GM18951 (cell line): Measurements from ENCODE around the gene FKBP1B.

Experiments
- POLR2A ChIP-seq: IDR thresholded peaks from 4 replicates; pipeline ENCODE4 v1.6.1; 2011; ENCODE audit warnings: mild to moderate bottlenecking; ENCODE audit not compliant: insufficient read length, insufficient read depth; ENCODE audit errors: extremely low read depth
- in situ Hi-C: fragments of 300-500 bp; cut with MboI; formaldehyde crosslinking; loops from one replicate; pipeline ENCODE4 v1.12.0; 2022; ENCODE audit warnings: low sequenced_read_pairs, mixed read lengths, inconsistent platforms; ENCODE audit not compliant: unreplicated experiment

FKBP1B gene

DNA sequence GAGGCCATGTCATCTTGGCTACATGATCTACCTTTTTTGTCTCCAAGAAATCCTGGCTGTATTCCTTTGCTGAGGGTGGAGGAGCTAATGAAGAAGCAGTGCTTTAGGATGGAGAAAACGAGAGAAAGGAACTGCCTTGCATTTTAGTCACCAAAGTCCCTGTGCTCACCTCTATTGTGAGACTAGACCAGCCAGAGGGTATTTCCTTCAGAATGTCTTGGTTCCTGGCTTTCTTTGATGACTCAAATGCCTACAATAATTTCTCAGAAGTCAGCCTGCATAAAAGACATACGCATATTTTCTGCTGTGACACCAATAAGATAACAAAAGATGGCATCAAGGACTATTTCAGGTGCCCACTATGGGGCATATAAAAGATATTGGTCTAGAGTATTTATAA, 15.8 kb downstream of the FKBP1B start:
- in situ Hi-C loops, result no loop called here
- no peak for TF ChIP-seq POLR2A

DNA sequence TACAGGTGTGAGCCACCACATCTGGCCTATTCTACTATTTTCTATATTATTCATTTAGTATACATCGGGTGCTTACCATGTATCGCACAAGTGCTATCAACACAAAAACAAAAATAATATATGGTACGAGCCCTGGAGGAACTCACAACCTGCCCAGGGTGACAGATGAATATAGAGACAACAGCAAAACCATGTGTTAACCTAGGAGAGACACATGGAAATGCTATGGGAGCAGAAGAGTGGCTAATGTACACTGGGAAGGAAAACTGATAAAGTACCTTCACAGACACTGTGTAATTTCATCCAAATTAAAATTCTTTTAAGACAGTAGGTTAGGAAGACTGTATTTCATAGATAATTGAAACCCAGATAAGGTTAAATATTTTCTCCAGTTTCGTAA, 22.7 kb downstream of the FKBP1B start:
- in situ Hi-C loops, result no loop called here
- TF ChIP-seq POLR2A, result no peak

DNA sequence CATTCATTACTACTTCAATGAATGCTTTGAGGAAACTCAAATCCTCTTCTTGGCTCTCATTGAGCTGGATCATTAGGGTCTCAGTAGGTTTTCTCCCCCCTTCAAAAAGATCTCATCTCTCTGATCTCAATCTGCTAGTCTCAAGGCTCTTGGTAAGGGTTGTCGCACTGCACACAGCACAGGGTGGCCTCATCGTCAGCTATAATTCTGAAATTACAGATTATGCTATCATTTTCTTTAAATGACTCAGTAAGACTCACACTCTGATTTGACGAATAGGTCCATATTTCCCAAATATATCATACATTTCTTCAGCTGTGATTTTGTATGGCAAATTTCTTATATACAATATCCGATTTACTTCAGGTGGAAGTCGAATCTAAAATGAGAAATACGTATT, 24.3 kb downstream of the FKBP1B start:
- in situ Hi-C loops, result no loop called here
- no peak for TF ChIP-seq POLR2A

DNA sequence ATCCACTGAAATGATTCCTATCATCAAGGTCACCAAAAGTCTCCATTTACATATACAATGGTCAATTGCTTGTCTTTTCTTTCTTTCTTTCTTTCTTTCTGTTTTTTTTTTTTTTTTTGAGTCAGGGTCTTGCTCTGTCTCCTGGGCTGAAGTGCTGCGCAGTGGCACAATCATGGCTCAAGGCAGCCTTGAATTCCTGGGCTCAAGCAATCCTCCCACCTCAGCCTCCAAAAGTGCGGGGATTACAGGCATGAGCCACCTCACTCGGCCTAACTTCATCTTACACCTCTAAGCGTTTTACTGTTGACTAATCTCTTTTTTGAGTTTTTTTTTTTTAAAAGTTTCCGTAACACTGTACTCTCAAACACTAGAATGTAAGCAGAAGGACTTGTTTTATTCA, 25.7 kb downstream of the FKBP1B start:
- TF ChIP-seq POLR2A, result no peak

DNA sequence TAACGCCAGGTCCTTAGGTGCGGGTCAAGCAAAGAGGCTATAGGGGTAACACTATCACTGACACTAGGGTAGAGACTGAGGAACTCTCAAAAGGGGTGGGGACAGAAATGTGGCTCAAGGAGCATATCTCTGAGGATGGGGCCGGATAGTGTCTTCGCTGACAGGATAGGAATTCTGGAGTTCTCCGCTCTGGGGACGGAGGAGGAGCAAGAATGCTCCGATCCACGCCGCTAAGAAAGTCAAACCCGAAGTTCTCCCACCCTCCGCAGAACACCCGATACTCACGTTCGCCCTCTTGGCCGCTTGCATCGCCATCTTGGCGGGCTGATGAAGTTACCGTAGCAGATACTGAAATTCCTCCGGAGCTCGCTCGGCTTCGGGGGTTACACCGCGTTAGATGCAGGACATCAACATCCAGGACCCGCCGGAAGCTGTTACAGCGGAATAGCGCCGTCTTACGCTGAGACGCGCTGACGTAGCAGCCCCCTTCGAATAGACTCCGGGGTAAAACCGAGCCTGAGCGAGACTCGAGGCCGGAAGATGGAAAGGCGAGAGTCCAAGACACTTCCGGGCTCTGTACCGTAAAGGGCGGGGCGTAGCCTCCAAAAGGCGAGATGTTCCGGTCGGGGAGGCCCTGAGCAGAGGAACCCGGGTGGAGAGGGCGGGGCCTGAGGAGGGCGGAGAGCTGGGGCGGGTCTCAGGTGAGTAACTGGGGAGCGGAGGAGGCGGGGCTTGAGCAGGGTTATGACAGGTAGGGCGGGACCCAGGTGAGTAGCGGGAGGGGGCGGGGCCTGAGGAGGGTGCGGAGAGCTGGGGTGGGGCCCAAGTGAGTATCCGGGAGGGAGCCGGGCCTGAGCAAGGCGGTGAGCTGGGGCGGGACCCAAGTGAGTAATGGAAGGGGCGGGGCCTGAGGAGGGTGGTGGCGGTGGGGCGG, 26.6 kb downstream of the FKBP1B start, which contains the start of gene SF3B6:
Gene SF3B6, minus strand, starts transcription at position 412 of the 934 bp plus-strand sequence. Its CDS starts 97 bp downstream, at position 315.
- peak; percentile 91 for TF ChIP-seq POLR2A
- in situ Hi-C loops, result no loop called here

More for the DNA sequence above, 25.7 kb downstream of the FKBP1B start:
- in situ Hi-C loops, result no loop called here

DNA sequence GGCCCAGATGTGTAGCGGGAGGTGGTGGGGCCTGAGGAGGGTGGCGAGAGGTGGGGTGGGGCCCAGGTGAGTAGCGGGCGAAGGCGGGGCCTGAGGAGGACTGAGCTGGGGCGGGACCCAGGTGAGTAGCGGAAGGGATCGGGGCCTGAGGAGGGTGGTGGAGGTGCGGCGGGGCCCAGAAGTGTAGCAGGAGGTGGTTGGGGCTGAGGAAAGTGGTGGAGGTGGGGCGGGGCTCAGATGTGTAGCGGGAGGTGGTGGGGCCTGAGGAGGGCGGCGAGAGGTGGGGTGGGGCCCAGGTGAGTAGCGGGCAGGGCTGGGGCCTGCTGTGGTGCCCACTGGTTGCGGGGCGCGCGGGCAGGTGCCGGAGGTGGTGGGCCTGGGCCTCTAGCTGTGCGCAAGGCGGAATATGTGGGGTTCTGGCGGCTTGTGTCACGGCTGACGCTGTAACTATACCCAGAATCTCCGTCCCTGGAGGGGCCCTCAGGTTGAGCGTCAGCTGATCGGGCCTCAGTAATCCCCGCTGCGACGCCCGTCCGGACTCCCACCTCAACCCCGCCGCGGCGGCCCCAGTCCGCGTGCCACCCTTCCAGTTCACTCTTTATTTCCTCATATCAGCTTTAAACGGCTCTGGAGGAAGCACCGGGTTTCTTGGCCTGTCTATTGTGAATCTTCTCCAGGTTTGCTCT, 27.5 kb downstream of the FKBP1B start:
- in situ Hi-C loops, result no loop called here
- TF ChIP-seq POLR2A, result no peak

DNA sequence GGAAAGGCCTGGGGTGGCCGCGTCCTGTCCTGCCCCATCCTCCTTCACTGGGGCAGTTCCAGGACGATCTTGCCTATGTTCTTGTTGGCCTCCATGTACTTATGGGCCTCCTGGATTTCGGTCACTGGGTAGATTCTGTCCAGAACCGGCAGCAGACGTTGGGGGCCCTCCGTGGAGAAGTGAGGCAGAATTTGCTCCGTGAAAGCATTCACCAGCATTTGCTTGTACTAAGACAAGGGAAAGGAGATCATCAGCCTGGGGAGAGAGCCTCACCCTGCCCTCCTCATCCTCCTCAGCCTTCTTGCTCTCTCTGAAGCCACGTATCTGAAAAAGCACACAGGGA, 28.0 kb downstream of the FKBP1B start:
- no peak for TF ChIP-seq POLR2A
- in situ Hi-C loops, result no loop called here

DNA sequence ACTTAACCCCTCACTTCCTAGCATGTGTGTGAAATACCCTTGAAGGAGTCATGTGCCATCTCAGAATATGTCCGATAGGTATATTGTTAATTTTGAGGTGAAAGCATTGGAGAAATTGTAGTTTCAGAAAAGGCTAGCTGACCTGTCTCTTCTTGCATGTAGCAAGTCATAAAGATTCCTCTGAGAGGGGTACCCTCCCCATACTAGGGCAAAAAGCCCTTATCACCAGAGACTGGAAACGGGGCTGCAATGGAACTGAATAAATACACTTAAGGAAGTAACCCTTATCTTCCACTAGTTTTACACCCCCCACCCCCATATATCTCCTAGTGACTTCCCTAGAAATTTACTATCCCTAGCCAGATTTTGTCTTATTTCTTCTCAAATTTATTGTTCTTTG, 28.3 kb downstream of the FKBP1B start:
- in situ Hi-C loops, result no loop called here

DNA sequence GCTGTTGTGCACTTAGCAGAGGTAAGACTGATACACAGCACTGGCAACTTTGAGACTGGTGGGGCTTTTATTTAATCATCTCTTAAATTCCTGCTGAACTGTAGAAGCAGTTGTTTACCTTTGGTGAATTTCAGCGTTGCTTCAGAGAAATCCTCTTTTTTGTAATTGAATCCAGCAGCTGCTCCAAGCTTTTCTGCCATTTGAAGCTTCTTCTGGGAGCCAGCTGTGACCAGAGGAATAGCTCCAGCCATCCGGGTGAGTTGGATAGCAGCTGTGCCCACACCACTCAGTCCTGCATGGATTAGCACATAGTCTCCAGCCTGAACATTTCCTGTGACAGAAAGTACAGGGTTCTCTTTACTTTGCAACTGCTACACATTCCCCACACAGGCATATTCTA, 31.2 kb downstream of the FKBP1B start:
- TF ChIP-seq POLR2A, result no peak
- in situ Hi-C loops, result no loop called here

More for the DNA sequence above, 28.3 kb downstream of the FKBP1B start:
- TF ChIP-seq POLR2A, result no peak

DNA sequence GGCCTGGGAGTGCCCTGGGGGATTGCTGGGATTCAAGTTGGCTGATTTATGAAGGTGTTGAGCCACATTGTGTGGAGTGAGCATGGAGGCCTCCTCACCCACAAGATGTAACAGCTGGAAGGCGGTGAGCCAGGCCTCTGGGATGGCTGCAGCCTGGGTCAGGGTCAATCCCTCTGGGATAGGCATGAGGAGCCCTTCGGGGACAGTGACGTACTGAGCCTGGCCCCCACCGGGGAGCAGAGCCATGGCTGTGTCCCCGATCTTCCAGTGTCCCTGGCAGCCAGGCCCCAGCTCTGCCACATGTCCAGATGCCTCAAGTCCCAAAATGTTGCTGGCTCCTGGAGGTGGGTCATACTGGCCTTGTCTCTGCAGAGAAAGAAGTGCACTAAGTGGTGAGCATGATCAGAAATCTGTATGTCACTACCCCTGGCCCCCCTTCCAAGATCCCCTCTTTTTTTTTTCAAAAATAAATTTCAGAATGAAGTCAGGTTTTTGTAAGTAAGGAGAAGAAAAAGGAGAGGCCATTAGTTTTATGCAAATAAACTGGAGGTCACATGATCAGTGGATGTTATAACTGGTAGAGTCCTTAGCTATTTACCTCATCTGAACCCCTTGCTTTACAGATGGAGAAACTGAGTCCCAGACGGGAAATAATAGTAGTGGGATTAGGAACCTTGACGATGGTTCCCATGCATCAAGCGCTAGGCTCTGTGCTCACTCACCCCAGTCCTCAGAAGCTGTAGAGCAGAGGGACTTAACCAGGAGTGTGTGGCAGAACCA, 33.4 kb downstream of the FKBP1B start:
- TF ChIP-seq POLR2A, result no peak
- in situ Hi-C loops, result no loop called here

DNA sequence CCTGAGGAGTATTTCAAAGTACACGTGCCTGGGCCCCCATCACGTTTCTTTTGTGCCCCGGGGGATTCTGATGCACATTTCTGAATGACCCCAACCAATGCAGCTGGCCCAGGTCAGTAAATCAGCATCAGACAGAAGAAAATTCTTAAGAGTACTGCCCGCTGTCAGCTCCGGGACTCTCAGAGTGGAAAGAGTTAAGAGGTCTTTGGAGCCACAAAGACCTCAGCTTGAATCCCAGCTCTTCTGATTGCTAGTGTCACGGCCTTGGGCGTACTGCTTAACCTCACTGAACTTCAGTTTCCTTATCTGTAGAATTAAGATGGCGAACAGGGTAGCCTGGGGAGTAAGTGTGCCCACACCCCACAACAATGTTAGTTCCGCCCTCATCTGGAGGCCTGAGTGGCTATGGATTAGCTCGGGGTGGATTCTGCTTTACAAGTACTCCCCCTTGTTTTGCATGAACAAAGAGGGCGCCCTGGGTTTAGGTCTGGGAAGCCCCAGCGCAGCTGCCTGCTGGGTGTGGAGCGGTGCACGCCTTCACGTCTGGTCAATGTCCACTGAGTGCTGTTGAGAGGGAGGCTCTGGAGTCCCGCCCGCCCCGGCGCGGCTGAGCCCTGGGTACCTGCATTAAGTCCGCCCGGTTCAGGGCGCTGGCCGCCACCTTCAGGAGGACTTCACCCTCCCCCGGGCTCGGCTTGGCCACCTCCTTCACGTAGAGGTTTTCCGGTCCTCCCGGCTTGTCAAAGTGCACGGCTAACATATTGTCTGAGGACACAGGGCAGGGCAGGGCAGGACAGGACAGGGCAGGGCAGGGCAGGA, 34.2 kb downstream of the FKBP1B start:
- in situ Hi-C loops, result no loop called here
- peak; percentile 62 for TF ChIP-seq POLR2A

DNA sequence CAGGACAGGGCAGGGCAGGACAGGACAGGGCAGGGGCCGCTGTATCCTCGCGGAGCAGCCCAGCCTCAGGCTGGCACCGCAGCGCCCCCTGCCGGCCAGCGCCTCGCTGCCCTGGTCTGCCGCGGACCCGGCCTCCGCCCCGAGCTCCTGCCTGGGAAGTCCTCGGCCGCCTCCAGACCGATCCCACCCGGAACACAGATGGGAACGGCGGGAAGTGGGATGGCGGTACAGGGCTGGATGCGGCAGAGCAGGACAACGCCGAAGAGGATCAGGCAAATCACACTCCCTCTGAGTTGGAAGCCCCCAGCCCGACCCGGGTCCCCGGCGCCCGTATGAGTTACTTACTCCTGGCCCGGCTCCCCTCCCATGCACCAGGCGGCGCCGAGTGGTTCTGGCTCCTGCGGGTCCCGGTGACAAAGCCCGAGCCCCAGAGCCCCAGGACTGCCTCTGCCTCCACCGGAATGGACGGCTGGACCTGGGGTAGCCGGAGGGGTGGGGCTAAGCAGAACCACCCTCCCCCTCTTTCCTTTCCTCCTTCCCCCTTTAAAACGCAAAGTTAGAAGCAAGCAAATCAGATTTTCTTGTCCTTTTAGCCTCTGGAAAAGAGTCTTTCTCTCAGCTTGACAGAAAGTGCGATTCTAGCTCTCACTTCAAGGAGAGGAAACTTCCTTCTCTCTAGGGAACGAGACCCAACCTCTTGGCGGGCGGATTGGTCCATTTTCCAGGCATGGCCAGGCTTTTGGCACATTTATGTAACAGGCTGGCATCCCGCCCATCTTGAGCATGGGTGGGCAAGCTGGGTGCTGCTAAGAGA, 35.1 kb downstream of the FKBP1B start, which contains the start of gene TP53I3:
Gene TP53I3, minus strand, starts transcription at position 449 of the 814 bp plus-strand sequence. CDS start 508 bp downstream, outside the sequence.
- in situ Hi-C loops, result no loop called here
- TF ChIP-seq POLR2A, result peak; percentile 70
